ENCODE data around the gene PDGFB.

DNA sequence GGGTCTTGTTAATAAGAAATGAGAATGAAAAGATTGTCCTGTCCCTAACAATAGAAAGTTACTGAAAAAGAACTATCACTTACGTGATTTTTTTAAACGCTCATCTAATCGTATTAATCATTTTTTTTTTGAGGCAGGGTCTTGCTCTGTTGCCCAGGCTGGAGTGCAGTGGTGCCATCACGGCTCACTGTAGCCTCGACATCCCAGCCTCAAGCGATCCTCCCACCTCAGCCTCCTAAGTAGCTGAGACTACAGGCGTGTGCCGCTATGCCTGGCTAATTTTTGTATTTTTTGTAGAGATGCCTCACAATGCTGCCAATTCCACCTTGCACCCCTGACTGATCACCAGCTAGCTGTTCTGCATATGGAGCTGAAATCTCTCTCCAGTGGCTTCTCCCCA is 15.7 kb downstream of the PDGFB start:
- TF ChIP-seq, protein P1, sequence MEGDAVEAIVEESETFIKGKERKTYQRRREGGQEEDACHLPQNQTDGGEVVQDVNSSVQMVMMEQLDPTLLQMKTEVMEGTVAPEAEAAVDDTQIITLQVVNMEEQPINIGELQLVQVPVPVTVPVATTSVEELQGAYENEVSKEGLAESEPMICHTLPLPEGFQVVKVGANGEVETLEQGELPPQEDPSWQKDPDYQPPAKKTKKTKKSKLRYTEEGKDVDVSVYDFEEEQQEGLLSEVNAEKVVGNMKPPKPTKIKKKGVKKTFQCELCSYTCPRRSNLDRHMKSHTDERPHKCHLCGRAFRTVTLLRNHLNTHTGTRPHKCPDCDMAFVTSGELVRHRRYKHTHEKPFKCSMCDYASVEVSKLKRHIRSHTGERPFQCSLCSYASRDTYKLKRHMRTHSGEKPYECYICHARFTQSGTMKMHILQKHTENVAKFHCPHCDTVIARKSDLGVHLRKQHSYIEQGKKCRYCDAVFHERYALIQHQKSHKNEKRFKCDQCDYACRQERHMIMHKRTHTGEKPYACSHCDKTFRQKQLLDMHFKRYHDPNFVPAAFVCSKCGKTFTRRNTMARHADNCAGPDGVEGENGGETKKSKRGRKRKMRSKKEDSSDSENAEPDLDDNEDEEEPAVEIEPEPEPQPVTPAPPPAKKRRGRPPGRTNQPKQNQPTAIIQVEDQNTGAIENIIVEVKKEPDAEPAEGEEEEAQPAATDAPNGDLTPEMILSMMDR (IDR thresholded peaks at IDR 0.05), result no peak
- no peak for TF ChIP-seq POLR2A (IDR thresholded peaks at IDR 0.05)

All from body of pancreas (tissue), 4 donors.